ENCODE measurements around the gene IFT20. TPM values are rescaled to one million over a fixed set of nuclear protein-coding genes. Genes with fewer than 3 reads are reported as not detected.

Gene IFT20
- total RNA-seq, 2 experiments from 2014 or later: 16.3 to 23.9 TPM

DNA sequence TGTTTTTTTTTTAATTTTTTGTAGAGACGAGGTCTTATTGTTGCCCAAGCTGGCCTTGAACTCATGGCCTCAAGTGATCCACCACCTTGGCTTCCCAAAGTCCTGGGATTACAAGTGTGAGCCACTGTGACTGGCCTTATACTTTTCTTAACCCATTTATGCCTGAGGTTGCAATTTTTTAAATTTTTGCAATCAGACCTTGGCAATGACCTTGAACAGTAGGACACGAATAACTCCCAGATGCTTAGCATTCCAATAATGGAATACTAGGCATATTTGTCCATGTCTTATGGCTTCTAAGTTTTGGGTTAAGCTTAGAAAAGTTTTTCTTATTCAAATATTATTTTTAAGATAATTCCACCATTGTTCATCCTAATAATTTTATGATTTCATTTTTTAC lies 44.6 kb downstream of the IFT20 start:
- Histone ChIP-seq H4K20me1 (ENCODE audit: insufficient read depth, low read length) (no peaks in the 10 kb centered on the region), H3K79me2 (ENCODE audit: insufficient read depth, low read depth, low read length) (no peaks in the 10 kb centered on the region), H3K4me3 (ENCODE audit: low read depth, low read length, poor library complexity, severe bottlenecking) (no peak overlapping the region), H3K36me3 (ENCODE audit: insufficient read depth, low read length) (no peaks in the 10 kb centered on the region), H3K27ac (ENCODE audit: low read depth, low read length, poor library complexity, severe bottlenecking) (no peak overlapping the region), H2AFZ (ENCODE audit: low read length) (no peak overlapping the region), H3K9me2 (ENCODE audit: insufficient read depth, low read length) (no peaks in the 10 kb centered on the region), H3K9me3 (ENCODE audit: low read length) (no peaks in the 10 kb centered on the region), H3K4me2 (ENCODE audit: low read length) (no peak overlapping the region), H3K4me1 (ENCODE audit: insufficient read depth, low read length, poor library complexity, severe bottlenecking) (no peaks in the 10 kb centered on the region)
- intact Hi-C loops (cut with micrococcal nuclease; ENCODE audit: unreplicated experiment): no loop called here
- TF ChIP-seq EZH2phosphoT487 (IDR thresholded peaks at IDR 0.05; ENCODE audit: borderline replicate concordance, low read depth, low read length) (no peak), CTCF (conservative IDR thresholded peaks at IDR 0.05; ENCODE audit: low read length) (no peak)
- no peak for DNase-seq (ENCODE audit: low spot score)
- BruUV-seq (replicated peaks): no TSS peak
- CTCF ChIA-PET (ENCODE audit: unreplicated experiment): no interaction called here
- POLR2A ChIA-PET: no interaction called here

- Histone ChIP-seq H3K9me2 (ENCODE audit: insufficient read depth, low read length) (no peaks in the 10 kb centered on the region), H3K4me1 (ENCODE audit: insufficient read depth, low read length, poor library complexity, severe bottlenecking) (no peaks in the 10 kb centered on the region), H3K4me2 (ENCODE audit: low read length) (no peak overlapping the region), H4K20me1 (ENCODE audit: insufficient read depth, low read length) (no peaks in the 10 kb centered on the region), H3K4me3 (ENCODE audit: low read depth, low read length, poor library complexity, severe bottlenecking) (no peak overlapping the region), H3K9me3 (ENCODE audit: low read length) (no peaks in the 10 kb centered on the region), H3K36me3 (ENCODE audit: insufficient read depth, low read length) (no peaks in the 10 kb centered on the region), H3K79me2 (ENCODE audit: insufficient read depth, low read depth, low read length) (no peaks in the 10 kb centered on the region), H2AFZ (ENCODE audit: low read length) (no peak overlapping the region), H3K27ac (ENCODE audit: low read depth, low read length, poor library complexity, severe bottlenecking) (no peak overlapping the region)
- DNase-seq (ENCODE audit: low spot score): no peak
- no TSS peak for BruUV-seq (replicated peaks)
- TF ChIP-seq CTCF (conservative IDR thresholded peaks at IDR 0.05; ENCODE audit: low read length) (no peak), EZH2phosphoT487 (IDR thresholded peaks at IDR 0.05; ENCODE audit: borderline replicate concordance, low read depth, low read length) (no peak)
- ChIA-PET CTCF (ENCODE audit: unreplicated experiment) (no interaction called here), POLR2A (no interaction called here)
- intact Hi-C loops (cut with micrococcal nuclease; ENCODE audit: unreplicated experiment): no loop called here
Observed at GRCh38 chr17:28285965-28286364, 49.3 kb downstream of the IFT20 start.

- no TSS peak for BruUV-seq (replicated peaks)
- Histone ChIP-seq H3K9me2 (ENCODE audit: insufficient read depth, low read length) (no peaks in the 10 kb centered on the region), H4K20me1 (ENCODE audit: insufficient read depth, low read length) (no peaks in the 10 kb centered on the region), H3K36me3 (ENCODE audit: insufficient read depth, low read length) (no peaks in the 10 kb centered on the region), H2AFZ (ENCODE audit: low read length) (no peak overlapping the region), H3K27ac (ENCODE audit: low read depth, low read length, poor library complexity, severe bottlenecking) (no peak overlapping the region), H3K4me2 (ENCODE audit: low read length) (no peak overlapping the region), H3K9me3 (ENCODE audit: low read length) (no peaks in the 10 kb centered on the region), H3K4me3 (ENCODE audit: low read depth, low read length, poor library complexity, severe bottlenecking) (no peak overlapping the region), H3K4me1 (ENCODE audit: insufficient read depth, low read length, poor library complexity, severe bottlenecking) (no peaks in the 10 kb centered on the region), H3K79me2 (ENCODE audit: insufficient read depth, low read depth, low read length) (no peaks in the 10 kb centered on the region)
- intact Hi-C loops (cut with micrococcal nuclease; ENCODE audit: unreplicated experiment): no loop called here
- TF ChIP-seq EZH2phosphoT487 (IDR thresholded peaks at IDR 0.05; ENCODE audit: borderline replicate concordance, low read depth, low read length) (no peak), CTCF (conservative IDR thresholded peaks at IDR 0.05; ENCODE audit: low read length) (no peak)
- ChIA-PET CTCF (ENCODE audit: unreplicated experiment) (no interaction called here), POLR2A (no interaction called here)
- no peak for DNase-seq (ENCODE audit: low spot score)
Observed at GRCh38 chr17:28282596-28282995, 52.7 kb downstream of the IFT20 start.

Data from OCI-LY7 (cell line).